PC-9 (cell line): ENCODE data around the gene TANC1. TPM values are rescaled to one million over a fixed set of nuclear protein-coding genes. Genes with fewer than 3 reads are reported as not detected.

Experiments used
- BruUV-seq: library from RNA; stranded (reverse); fragments of 400-500 nt; replicated peaks from 2 replicates; lab custom pipeline; 2021; lab: Mats Ljungman, UMichigan
- CTCF ChIA-PET: fragments of 300-600 bp; sonication (Branson Sonifier 250); formaldehyde crosslinking; loops from one replicate; lab custom pipeline; 2022; ENCODE audit warnings: antibody characterized with exemption; lab: Charles Lee
- POLR2A ChIA-PET: fragments of 300-600 bp; sonication (Branson Sonifier 250); formaldehyde crosslinking; loops from one replicate; lab custom pipeline; 2022; ENCODE audit warnings: antibody characterized with exemption; ENCODE audit not compliant: unreplicated experiment; lab: Charles Lee
- DNase-seq, 2 experiments: peaks; one replicate each; pipeline versions ENCODE4 v3.0.0 to v3.0.0-alpha.2; 2015 to 2022; ENCODE audit warnings: mixed read lengths in 1 of 2
- H2AFZ ChIP-seq: fragments of 200-600 bp; sonication (generic); 2 replicates; pipeline ENCODE4 v1.8.1; 2017; ENCODE audit warnings: antibody characterized with exemption
- H3F3A ChIP-seq: fragments of 200-600 bp; sonication (generic); 2 replicates; pipeline ENCODE4 v1.8.1; 2017; ENCODE audit warnings: antibody characterized with exemption, mild to moderate bottlenecking, low read depth; ENCODE audit not compliant: insufficient read depth
- H3K27ac ChIP-seq: fragments of 200-600 bp; sonication (generic); 2 replicates; pipeline ENCODE4 v1.6.1; 2016; ENCODE audit warnings: mixed run types
- H3K27me3 ChIP-seq: fragments of 200-600 bp; sonication (generic); 2 replicates; pipeline ENCODE4 v1.6.1; 2016; ENCODE audit warnings: low read depth, mixed run types; ENCODE audit not compliant: insufficient read depth
- H3K36me3 ChIP-seq: fragments of 200-600 bp; sonication (generic); 2 replicates; pipeline ENCODE4 v1.6.1; 2016; ENCODE audit warnings: low read depth, mixed run types
- H3K4me1 ChIP-seq: fragments of 200-600 bp; sonication (generic); replicated peaks from 2 replicates; pipeline ENCODE4 v1.6.1; 2016; ENCODE audit warnings: mixed run types; ENCODE audit not compliant: insufficient read depth
- H3K4me2 ChIP-seq: fragments of 200-600 bp; sonication (generic); 2 replicates; pipeline ENCODE4 v1.6.1; 2017; ENCODE audit warnings: mixed run types
- H3K4me3 ChIP-seq: fragments of 200-600 bp; sonication (generic); 2 replicates; pipeline ENCODE4 v1.6.1; 2016; ENCODE audit warnings: mixed run types
- H3K79me2 ChIP-seq: fragments of 200-600 bp; sonication (generic); 2 replicates; pipeline ENCODE4 v1.6.1; 2017; ENCODE audit warnings: low read depth, mixed run types
- H3K9me2 ChIP-seq: fragments of 200-600 bp; sonication (generic); 2 replicates; pipeline ENCODE4 v1.8.1; 2017; ENCODE audit warnings: mild to moderate bottlenecking; ENCODE audit not compliant: insufficient read depth
- H3K9me3 ChIP-seq: fragments of 200-600 bp; sonication (generic); 2 replicates; pipeline ENCODE4 v1.8.1; 2016; ENCODE audit warnings: low read depth; ENCODE audit not compliant: insufficient read depth
- H4K20me1 ChIP-seq: fragments of 200-600 bp; sonication (generic); 2 replicates; pipeline ENCODE4 v1.8.1; 2017; ENCODE audit not compliant: insufficient read depth
- EZH2 ChIP-seq: fragments of 200-600 bp; sonication (generic); IDR thresholded peaks from 2 replicates; pipeline ENCODE4 v1.8.0; 2017; ENCODE audit warnings: antibody characterized with exemption, low read depth
- intact Hi-C: fragments of 100-400 bp; cut with micrococcal nuclease; formaldehyde crosslinking; loops from one replicate; pipeline ENCODE4 v1.10.0; 2022; ENCODE audit not compliant: unreplicated experiment
- total RNA-seq: library from RNA; stranded (reverse); gene quantifications from 2 replicates; pipeline ENCODE4 v1.2.3, GENCODE V29; 2021
- TF ChIP-seq, protein P1 (sequence below): fragments of 200-600 bp; sonication (generic); conservative IDR thresholded peaks from 2 replicates; pipeline ENCODE4 v1.6.1; 2017; ENCODE audit warnings: mixed run types, antibody characterized with exemption, mild to moderate bottlenecking, moderate library complexity

The TANC1 gene
- total RNA-seq, 1 experiment from 2014 or later, result 26.0 TPM

DNA sequence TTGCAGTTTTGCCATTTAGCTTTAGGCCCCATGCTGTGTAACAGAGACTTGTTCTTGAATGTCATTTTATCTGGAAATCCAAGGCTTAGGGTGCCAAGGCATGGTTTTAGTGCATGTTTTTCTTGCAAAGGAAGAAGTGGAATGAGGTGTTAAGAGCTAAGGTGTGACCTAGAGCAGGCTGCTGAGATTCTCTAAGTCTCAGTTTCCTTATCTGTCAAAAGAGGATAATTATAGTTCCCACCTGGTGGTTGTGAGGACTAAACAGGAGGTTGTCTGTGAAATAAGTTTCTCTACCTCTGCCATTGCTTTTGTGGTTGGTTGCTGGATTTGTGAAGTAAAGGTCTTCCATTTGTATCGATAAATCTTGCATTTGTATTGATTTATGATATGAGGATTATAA, 82.0 kb downstream of the TANC1 start:
- intact Hi-C loops, result no loop called here
- BruUV-seq, result no TSS peak
- ChIA-PET POLR2A (no interaction called here), CTCF (no interaction called here)
- no peaks in the 10 kb centered on the region for H3K9me3 ChIP-seq
- no peak overlapping the region for H3K27ac ChIP-seq
- no peaks in the 10 kb centered on the region for H3K27me3 ChIP-seq
- TF ChIP-seq EZH2, result no peak
- TF ChIP-seq, protein P1, sequence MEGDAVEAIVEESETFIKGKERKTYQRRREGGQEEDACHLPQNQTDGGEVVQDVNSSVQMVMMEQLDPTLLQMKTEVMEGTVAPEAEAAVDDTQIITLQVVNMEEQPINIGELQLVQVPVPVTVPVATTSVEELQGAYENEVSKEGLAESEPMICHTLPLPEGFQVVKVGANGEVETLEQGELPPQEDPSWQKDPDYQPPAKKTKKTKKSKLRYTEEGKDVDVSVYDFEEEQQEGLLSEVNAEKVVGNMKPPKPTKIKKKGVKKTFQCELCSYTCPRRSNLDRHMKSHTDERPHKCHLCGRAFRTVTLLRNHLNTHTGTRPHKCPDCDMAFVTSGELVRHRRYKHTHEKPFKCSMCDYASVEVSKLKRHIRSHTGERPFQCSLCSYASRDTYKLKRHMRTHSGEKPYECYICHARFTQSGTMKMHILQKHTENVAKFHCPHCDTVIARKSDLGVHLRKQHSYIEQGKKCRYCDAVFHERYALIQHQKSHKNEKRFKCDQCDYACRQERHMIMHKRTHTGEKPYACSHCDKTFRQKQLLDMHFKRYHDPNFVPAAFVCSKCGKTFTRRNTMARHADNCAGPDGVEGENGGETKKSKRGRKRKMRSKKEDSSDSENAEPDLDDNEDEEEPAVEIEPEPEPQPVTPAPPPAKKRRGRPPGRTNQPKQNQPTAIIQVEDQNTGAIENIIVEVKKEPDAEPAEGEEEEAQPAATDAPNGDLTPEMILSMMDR, result no peak
- no peak overlapping the region for H3K4me2 ChIP-seq
- no peaks in the 10 kb centered on the region for H3F3A ChIP-seq
- DNase-seq, result no peak
- no peak overlapping the region for H3K4me3 ChIP-seq
- no peaks in the 10 kb centered on the region for H3K9me2 ChIP-seq
- no peak overlapping the region for H2AFZ ChIP-seq
- H3K36me3 ChIP-seq, result no peaks in the 10 kb centered on the region
- no peaks in the 10 kb centered on the region for H4K20me1 ChIP-seq
- no peaks in the 10 kb centered on the region for H3K4me1 ChIP-seq
- H3K79me2 ChIP-seq, result peaks cover 12% of the 10 kb centered on the region; the same call in 1 of the 2 replicates

DNA sequence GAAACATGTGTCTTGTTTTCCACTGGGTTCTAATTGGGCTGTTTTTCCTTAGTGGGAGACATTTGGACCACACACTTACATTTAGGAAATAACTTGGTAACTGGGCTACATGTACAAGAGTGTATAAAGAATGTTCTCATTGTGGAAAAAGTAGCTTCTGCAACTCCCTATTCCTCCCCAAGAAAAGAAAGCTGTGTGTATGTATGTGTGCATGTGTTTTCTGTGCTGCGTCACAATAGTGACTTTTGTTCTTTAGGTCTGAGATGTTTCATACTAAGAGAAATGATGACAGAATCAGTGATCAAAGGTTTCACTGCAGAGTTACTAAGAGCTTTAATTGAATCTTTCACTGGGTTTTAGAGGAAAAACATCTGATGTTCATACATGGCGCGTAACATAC, 82.7 kb downstream of the TANC1 start:
- Histone ChIP-seq H3K9me3 (no peaks in the 10 kb centered on the region), H3K36me3 (no peaks in the 10 kb centered on the region), H3K4me2 (no peak overlapping the region), H3K9me2 (no peaks in the 10 kb centered on the region), H3F3A (no peaks in the 10 kb centered on the region), H4K20me1 (no peaks in the 10 kb centered on the region), H3K4me3 (no peak overlapping the region), H3K79me2 (peaks cover 10% of the 10 kb centered on the region; the same call in 1 of the 2 replicates), H2AFZ (no peak overlapping the region), H3K4me1 (no peaks in the 10 kb centered on the region), H3K27me3 (no peaks in the 10 kb centered on the region), H3K27ac (no peak overlapping the region)
- no TSS peak for BruUV-seq
- POLR2A ChIA-PET, result no interaction called here
- no peak for DNase-seq
- TF ChIP-seq, protein P1, result no peak
- no peak for TF ChIP-seq EZH2
- intact Hi-C loops, result no loop called here
- CTCF ChIA-PET, result interaction anchor here (0.6 kb wide), 1 partner anchor 48 kb away, joined by 3 read pairs; no protein-coding TSS in a partner anchor

DNA sequence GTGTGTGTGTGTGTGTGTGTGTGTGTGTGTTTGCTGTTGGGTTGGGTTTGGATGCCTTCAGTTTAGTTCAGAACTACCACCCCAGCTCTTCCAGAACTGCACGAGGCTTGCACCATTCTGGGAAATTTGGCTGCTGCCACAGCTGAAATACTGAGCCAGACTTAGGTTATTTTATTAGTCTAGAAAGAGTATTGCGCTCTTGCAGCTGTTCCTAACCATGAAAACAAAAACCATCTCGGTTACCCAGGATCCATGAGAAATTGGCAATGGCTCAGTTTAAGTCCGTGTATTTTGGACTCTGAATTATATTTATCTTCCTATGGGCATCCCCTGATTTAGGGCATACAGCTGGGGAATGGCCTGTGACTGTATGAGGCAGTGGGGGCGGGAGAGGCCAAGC, 83.2 kb downstream of the TANC1 start:
- H3K9me2 ChIP-seq, result no peaks in the 10 kb centered on the region
- intact Hi-C loops, result no loop called here
- no peak overlapping the region for H3K27ac ChIP-seq
- no peaks in the 10 kb centered on the region for H4K20me1 ChIP-seq
- H3F3A ChIP-seq, result no peaks in the 10 kb centered on the region
- H3K27me3 ChIP-seq, result no peaks in the 10 kb centered on the region
- H2AFZ ChIP-seq, result no peak overlapping the region
- DNase-seq, result no peak
- BruUV-seq, result no TSS peak
- H3K4me2 ChIP-seq, result no peak overlapping the region
- no peak overlapping the region for H3K4me3 ChIP-seq
- H3K9me3 ChIP-seq, result no peaks in the 10 kb centered on the region
- no peaks in the 10 kb centered on the region for H3K36me3 ChIP-seq
- H3K79me2 ChIP-seq, result peaks cover 8% of the 10 kb centered on the region; the same call in 1 of the 2 replicates
- TF ChIP-seq, protein P1, result no peak
- no peak for TF ChIP-seq EZH2
- POLR2A ChIA-PET, result no interaction called here
- CTCF ChIA-PET, result interaction anchor here (0.6 kb wide), 1 partner anchor 49 kb away, joined by 3 read pairs; no protein-coding TSS in a partner anchor
- H3K4me1 ChIP-seq, result no peaks in the 10 kb centered on the region
